Measurements from ENCODE around the gene ACOX2. TPM values are rescaled to one million over a fixed set of nuclear protein-coding genes. Genes with fewer than 3 reads are reported as not detected.

Gene ACOX2
- total and polyA plus RNA-seq, 10 of the 15 experiments (the other 5 are each of a cell fraction or from before 2014, with no cell fraction given), result 0.72 TPM; not detected in 9

DNA sequence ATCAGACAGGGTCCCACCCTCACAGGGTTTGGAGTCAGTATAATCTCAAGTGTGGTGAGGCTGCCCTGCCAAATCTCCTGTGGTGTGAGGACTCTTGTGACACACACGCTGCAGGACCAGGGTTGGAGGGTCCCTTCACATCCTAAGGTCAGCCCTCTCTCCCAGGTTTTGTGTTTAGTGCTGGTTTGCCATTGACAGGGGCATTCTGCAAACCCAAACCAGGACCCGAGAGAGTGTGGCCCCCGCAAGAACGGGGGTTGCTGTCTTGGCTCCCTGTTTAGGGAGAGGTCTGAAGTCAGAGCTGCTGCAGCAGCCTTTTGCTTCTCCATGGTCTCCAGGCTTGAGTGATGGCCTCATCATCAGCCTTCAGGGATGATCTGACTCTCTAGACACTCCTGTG is 25.5 kb upstream of the ACOX2 start:
- Histone ChIP-seq H3K4me1 (ENCODE audit: control insufficient read depth, insufficient read depth, low read length) (no peaks in the 10 kb centered on the region), H3K27ac (ENCODE audit: control insufficient read depth, insufficient read depth) (no peak overlapping the region), H3K36me3 (ENCODE audit: control insufficient read depth in 2 of 2, insufficient read depth in 2 of 2, low read length in 1 of 2) (no peaks in the 10 kb centered on the region), H3K4me3 (no peak overlapping the region), H3K9ac (ENCODE audit: control insufficient read depth, insufficient read depth, low read length) (no peak overlapping the region), H3K9me3 (replicated peaks; ENCODE audit: control insufficient read depth, insufficient read depth, low read length) (no peaks in the 10 kb centered on the region), H3K79me2 (ENCODE audit: control insufficient read depth, insufficient read depth, low read length) (no peaks in the 10 kb centered on the region), H4K20me1 (ENCODE audit: control insufficient read depth, insufficient read depth) (no peaks in the 10 kb centered on the region), H3K27me3 (replicated peaks in 1 of 2; ENCODE audit: control insufficient read depth in 2 of 2, insufficient read depth in 2 of 2, low read length in 1 of 2) (no peaks in the 10 kb centered on the region), H3K4me2 (ENCODE audit: control insufficient read depth, insufficient read depth) (no peak overlapping the region), H2AFZ (ENCODE audit: control insufficient read depth, low read depth, low read length) (no peak overlapping the region)
- SMC1A ChIA-PET (ENCODE audit: uncharacterized antibody, unreplicated experiment), result no interaction called here
- no peak for TF ChIP-seq YBX1 (IDR thresholded peaks at IDR 0.05)
- TF ChIP-seq, protein P1, sequence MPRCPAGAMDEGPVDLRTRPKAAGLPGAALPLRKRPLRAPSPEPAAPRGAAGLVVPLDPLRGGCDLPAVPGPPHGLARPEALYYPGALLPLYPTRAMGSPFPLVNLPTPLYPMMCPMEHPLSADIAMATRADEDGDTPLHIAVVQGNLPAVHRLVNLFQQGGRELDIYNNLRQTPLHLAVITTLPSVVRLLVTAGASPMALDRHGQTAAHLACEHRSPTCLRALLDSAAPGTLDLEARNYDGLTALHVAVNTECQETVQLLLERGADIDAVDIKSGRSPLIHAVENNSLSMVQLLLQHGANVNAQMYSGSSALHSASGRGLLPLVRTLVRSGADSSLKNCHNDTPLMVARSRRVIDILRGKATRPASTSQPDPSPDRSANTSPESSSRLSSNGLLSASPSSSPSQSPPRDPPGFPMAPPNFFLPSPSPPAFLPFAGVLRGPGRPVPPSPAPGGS (IDR thresholded peaks at IDR 0.05; ENCODE audit: borderline replicate concordance, insufficient read depth, low read depth, low read length, poor library complexity, severe bottlenecking), result no peak
- TF ChIP-seq ZSCAN29 (IDR thresholded peaks at IDR 0.05), result no peak
- TF ChIP-seq SREBF2 (IDR thresholded peaks at IDR 0.05; ENCODE audit: low read length), result no peak
- TF ChIP-seq TARDBP (IDR thresholded peaks at IDR 0.05; ENCODE audit: borderline replicate concordance), result no peak
- no peak for TF ChIP-seq SMAD1 (IDR thresholded peaks at IDR 0.05; ENCODE audit: low read depth, partially characterized antibody)
- TF ChIP-seq BRCA1 (IDR thresholded peaks at IDR 0.05; ENCODE audit: low read depth, low read length), result no peak
- no peak for TF ChIP-seq BCLAF1 (IDR thresholded peaks at IDR 0.05)
- TF ChIP-seq, protein P2, sequence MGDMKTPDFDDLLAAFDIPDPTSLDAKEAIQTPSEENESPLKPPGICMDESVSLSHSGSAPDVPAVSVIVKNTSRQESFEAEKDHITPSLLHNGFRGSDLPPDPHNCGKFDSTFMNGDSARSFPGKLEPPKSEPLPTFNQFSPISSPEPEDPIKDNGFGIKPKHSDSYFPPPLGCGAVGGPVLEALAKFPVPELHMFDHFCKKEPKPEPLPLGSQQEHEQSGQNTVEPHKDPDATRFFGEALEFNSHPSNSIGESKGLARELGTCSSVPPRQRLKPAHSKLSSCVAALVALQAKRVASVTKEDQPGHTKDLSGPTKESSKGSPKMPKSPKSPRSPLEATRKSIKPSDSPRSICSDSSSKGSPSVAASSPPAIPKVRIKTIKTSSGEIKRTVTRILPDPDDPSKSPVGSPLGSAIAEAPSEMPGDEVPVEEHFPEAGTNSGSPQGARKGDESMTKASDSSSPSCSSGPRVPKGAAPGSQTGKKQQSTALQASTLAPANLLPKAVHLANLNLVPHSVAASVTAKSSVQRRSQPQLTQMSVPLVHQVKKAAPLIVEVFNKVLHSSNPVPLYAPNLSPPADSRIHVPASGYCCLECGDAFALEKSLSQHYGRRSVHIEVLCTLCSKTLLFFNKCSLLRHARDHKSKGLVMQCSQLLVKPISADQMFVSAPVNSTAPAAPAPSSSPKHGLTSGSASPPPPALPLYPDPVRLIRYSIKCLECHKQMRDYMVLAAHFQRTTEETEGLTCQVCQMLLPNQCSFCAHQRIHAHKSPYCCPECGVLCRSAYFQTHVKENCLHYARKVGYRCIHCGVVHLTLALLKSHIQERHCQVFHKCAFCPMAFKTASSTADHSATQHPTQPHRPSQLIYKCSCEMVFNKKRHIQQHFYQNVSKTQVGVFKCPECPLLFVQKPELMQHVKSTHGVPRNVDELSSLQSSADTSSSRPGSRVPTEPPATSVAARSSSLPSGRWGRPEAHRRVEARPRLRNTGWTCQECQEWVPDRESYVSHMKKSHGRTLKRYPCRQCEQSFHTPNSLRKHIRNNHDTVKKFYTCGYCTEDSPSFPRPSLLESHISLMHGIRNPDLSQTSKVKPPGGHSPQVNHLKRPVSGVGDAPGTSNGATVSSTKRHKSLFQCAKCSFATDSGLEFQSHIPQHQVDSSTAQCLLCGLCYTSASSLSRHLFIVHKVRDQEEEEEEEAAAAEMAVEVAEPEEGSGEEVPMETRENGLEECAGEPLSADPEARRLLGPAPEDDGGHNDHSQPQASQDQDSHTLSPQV (IDR thresholded peaks at IDR 0.05), result no peak
- no peak for TF ChIP-seq ZZZ3 (IDR thresholded peaks at IDR 0.05; ENCODE audit: control insufficient read depth, insufficient read length, low read depth)
- TF ChIP-seq, protein P3, sequence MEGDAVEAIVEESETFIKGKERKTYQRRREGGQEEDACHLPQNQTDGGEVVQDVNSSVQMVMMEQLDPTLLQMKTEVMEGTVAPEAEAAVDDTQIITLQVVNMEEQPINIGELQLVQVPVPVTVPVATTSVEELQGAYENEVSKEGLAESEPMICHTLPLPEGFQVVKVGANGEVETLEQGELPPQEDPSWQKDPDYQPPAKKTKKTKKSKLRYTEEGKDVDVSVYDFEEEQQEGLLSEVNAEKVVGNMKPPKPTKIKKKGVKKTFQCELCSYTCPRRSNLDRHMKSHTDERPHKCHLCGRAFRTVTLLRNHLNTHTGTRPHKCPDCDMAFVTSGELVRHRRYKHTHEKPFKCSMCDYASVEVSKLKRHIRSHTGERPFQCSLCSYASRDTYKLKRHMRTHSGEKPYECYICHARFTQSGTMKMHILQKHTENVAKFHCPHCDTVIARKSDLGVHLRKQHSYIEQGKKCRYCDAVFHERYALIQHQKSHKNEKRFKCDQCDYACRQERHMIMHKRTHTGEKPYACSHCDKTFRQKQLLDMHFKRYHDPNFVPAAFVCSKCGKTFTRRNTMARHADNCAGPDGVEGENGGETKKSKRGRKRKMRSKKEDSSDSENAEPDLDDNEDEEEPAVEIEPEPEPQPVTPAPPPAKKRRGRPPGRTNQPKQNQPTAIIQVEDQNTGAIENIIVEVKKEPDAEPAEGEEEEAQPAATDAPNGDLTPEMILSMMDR (IDR thresholded peaks at IDR 0.05 in 2 of 3, conservative IDR thresholded peaks at IDR 0.05 in 1 of 3; ENCODE audit: control insufficient read depth in 2 of 3, extremely low read depth in 1 of 3, insufficient read depth in 1 of 3, low read depth in 3 of 3, low read length in 3 of 3), result no peak
- TF ChIP-seq EP300 (IDR thresholded peaks at IDR 0.05; ENCODE audit: borderline replicate concordance in 1 of 2, control insufficient read depth in 1 of 2, low read depth in 2 of 2, low read length in 2 of 2), result no peak
- no peak for TF ChIP-seq IKZF2 (IDR thresholded peaks at IDR 0.05)
- no peak for TF ChIP-seq KAT2A (conservative IDR thresholded peaks at IDR 0.05; ENCODE audit: control insufficient read depth, low read depth, low read length)
- WGBS (ENCODE audit: insufficient coverage, insufficient replicate concordance, low lambda C conversion rate, missing lambda C conversion rate), result 45% methylated on average over 4 of the region's 4 CpGs
- POLR2A ChIA-PET, result no interaction called here
- in situ Hi-C loops (cut with MboI), result no loop called here
- FAIRE-seq (no peak), DNase-seq (ENCODE audit: low read depth, low spot score) (no peak), ATAC-seq (no peak)
- no TSS peak for BruUV-seq (replicated peaks)
- intact Hi-C loops (cut with micrococcal nuclease; ENCODE audit: unreplicated experiment), result no loop called here
- CTCF ChIA-PET, result interaction anchor here (0.7 kb wide), 1 partner anchor 8 kb away, joined by 3 read pairs; no protein-coding TSS in a partner anchor
- RAD21 ChIA-PET (ENCODE audit: unreplicated experiment), result no interaction called here
